ENCODE data around the gene AQP7. TPM values are rescaled to one million over a fixed set of nuclear protein-coding genes. Genes with fewer than 3 reads are reported as not detected.
"Not testable (repeated sequence)": the region's sequence is repeated elsewhere in the genome, so short reads cannot be mapped to it uniquely, and the experiment has no call there.

The AQP7 gene
- total RNA-seq, 1 experiment from 2014 or later, result not detected

GRCh38 chr9:33393986-33394385 lies 8.4 kb downstream of the AQP7 start:
- H3K27me3 ChIP-seq (ENCODE audit: control insufficient read depth, insufficient read depth, low read length); H3K36me3 ChIP-seq (replicated peaks; ENCODE audit: control insufficient read depth, insufficient read depth, low read length); H3K4me3 ChIP-seq (ENCODE audit: insufficient read depth, low read depth, low read length); DNase-seq: not testable (repeated sequence)

GRCh38 chr9:33393581-33393980 lies 8.8 kb downstream of the AQP7 start:
- H3K36me3 ChIP-seq (replicated peaks; ENCODE audit: control insufficient read depth, insufficient read depth, low read length), result no peaks in the 10 kb centered on the region
- H3K4me3 ChIP-seq (ENCODE audit: insufficient read depth, low read depth, low read length), result no peak overlapping the region
- DNase-seq, result no peak
- no peaks in the 10 kb centered on the region for H3K27me3 ChIP-seq (ENCODE audit: control insufficient read depth, insufficient read depth, low read length)

- H3K27me3 ChIP-seq (ENCODE audit: control insufficient read depth, insufficient read depth, low read length); H3K36me3 ChIP-seq (replicated peaks; ENCODE audit: control insufficient read depth, insufficient read depth, low read length); DNase-seq: not testable (repeated sequence)
Measured at GRCh38 chr9:33392591-33393021, 9.8 kb downstream of the AQP7 start.

GRCh38 chr9:33391111-33391771 lies 11.1 kb downstream of the AQP7 start:
- not testable (repeated sequence) for H3K27me3 ChIP-seq (ENCODE audit: control insufficient read depth, insufficient read depth, low read length); H3K36me3 ChIP-seq (replicated peaks; ENCODE audit: control insufficient read depth, insufficient read depth, low read length); H3K4me3 ChIP-seq (ENCODE audit: insufficient read depth, low read depth, low read length)
- DNase-seq, result peak; percentile 35

More at GRCh38 chr9:33392591-33393021, 9.8 kb downstream of the AQP7 start:
- H3K4me3 ChIP-seq (ENCODE audit: insufficient read depth, low read depth, low read length), result not testable (repeated sequence)

- Histone ChIP-seq H3K27me3 (ENCODE audit: control insufficient read depth, insufficient read depth, low read length) (no peaks in the 10 kb centered on the region), H3K36me3 (replicated peaks; ENCODE audit: control insufficient read depth, insufficient read depth, low read length) (no peaks in the 10 kb centered on the region), H3K4me3 (ENCODE audit: insufficient read depth, low read depth, low read length) (no peak overlapping the region)
- DNase-seq, result peak; percentile 62
Measured at GRCh38 chr9:33388110-33388994, 14.0 kb downstream of the AQP7 start.

GRCh38 chr9:33386998-33387397 lies 15.4 kb downstream of the AQP7 start:
- H3K4me3 ChIP-seq (ENCODE audit: insufficient read depth, low read depth, low read length); H3K36me3 ChIP-seq (replicated peaks; ENCODE audit: control insufficient read depth, insufficient read depth, low read length); H3K27me3 ChIP-seq (ENCODE audit: control insufficient read depth, insufficient read depth, low read length); DNase-seq: not testable (repeated sequence)

- not testable (repeated sequence) for H3K36me3 ChIP-seq (replicated peaks; ENCODE audit: control insufficient read depth, insufficient read depth, low read length); DNase-seq; H3K4me3 ChIP-seq (ENCODE audit: insufficient read depth, low read depth, low read length); H3K27me3 ChIP-seq (ENCODE audit: control insufficient read depth, insufficient read depth, low read length)
Measured at GRCh38 chr9:33386641-33386996, 15.7 kb downstream of the AQP7 start.

- H3K4me3 ChIP-seq (ENCODE audit: insufficient read depth, low read depth, low read length); H3K27me3 ChIP-seq (ENCODE audit: control insufficient read depth, insufficient read depth, low read length); H3K36me3 ChIP-seq (replicated peaks; ENCODE audit: control insufficient read depth, insufficient read depth, low read length); DNase-seq: not testable (repeated sequence)
Measured at GRCh38 chr9:33385979-33386640, 16.3 kb downstream of the AQP7 start.

- H3K36me3 ChIP-seq (replicated peaks; ENCODE audit: control insufficient read depth, insufficient read depth, low read length); DNase-seq; H3K4me3 ChIP-seq (ENCODE audit: insufficient read depth, low read depth, low read length); H3K27me3 ChIP-seq (ENCODE audit: control insufficient read depth, insufficient read depth, low read length): not testable (repeated sequence)
Measured at GRCh38 chr9:33385536-33385935, 16.8 kb downstream of the AQP7 start.

- H3K4me3 ChIP-seq (ENCODE audit: insufficient read depth, low read depth, low read length); H3K36me3 ChIP-seq (replicated peaks; ENCODE audit: control insufficient read depth, insufficient read depth, low read length); DNase-seq; H3K27me3 ChIP-seq (ENCODE audit: control insufficient read depth, insufficient read depth, low read length): not testable (repeated sequence)
Measured at GRCh38 chr9:33383396-33383795, 19.0 kb downstream of the AQP7 start.

- not testable (repeated sequence) for H3K27me3 ChIP-seq (ENCODE audit: control insufficient read depth, insufficient read depth, low read length); DNase-seq; H3K36me3 ChIP-seq (replicated peaks; ENCODE audit: control insufficient read depth, insufficient read depth, low read length); H3K4me3 ChIP-seq (ENCODE audit: insufficient read depth, low read depth, low read length)
Measured at GRCh38 chr9:33382397-33382796, 20.0 kb downstream of the AQP7 start.

GRCh38 chr9:33381231-33381791 lies 21.1 kb downstream of the AQP7 start:
- no peaks in the 10 kb centered on the region for H3K27me3 ChIP-seq (ENCODE audit: control insufficient read depth, insufficient read depth, low read length)
- no peaks in the 10 kb centered on the region for H3K36me3 ChIP-seq (replicated peaks; ENCODE audit: control insufficient read depth, insufficient read depth, low read length)
- no peak overlapping the region for H3K4me3 ChIP-seq (ENCODE audit: insufficient read depth, low read depth, low read length)
- DNase-seq, result peak; percentile 92

- no peaks in the 10 kb centered on the region for H3K27me3 ChIP-seq (ENCODE audit: control insufficient read depth, insufficient read depth, low read length)
- no peaks in the 10 kb centered on the region for H3K36me3 ChIP-seq (replicated peaks; ENCODE audit: control insufficient read depth, insufficient read depth, low read length)
- peak; percentile 39 for DNase-seq
- no peak overlapping the region for H3K4me3 ChIP-seq (ENCODE audit: insufficient read depth, low read depth, low read length)
Measured at GRCh38 chr9:33380390-33381094, 21.8 kb downstream of the AQP7 start.
